IPS-15b (cell line): ENCODE results near the gene LDLR.

Experiments used
- H3K27me3 ChIP-seq: one replicate; pipeline ENCODE4 v1.6.1; 2013; ENCODE audit warnings: low read length; ENCODE audit not compliant: control insufficient read depth, insufficient read depth
- H3K36me3 ChIP-seq: one replicate; pipeline ENCODE4 v1.6.1; 2013; ENCODE audit warnings: low read length; ENCODE audit not compliant: control insufficient read depth, insufficient read depth
- H3K4me1 ChIP-seq: one replicate; pipeline ENCODE4 v1.6.1; 2013; ENCODE audit warnings: mild to moderate bottlenecking, low read length; ENCODE audit not compliant: control insufficient read depth, insufficient read depth
- H3K4me3 ChIP-seq: one replicate; pipeline ENCODE4 v1.5.1; 2013; ENCODE audit warnings: low read depth, low read length
- H3K9ac ChIP-seq: one replicate; pipeline ENCODE4 v1.6.1; 2013; ENCODE audit warnings: low read depth, mild to moderate bottlenecking, low read length
- H3K9me3 ChIP-seq: one replicate; pipeline ENCODE4 v1.6.1; 2013; ENCODE audit warnings: mild to moderate bottlenecking, low read length; ENCODE audit not compliant: control insufficient read depth, insufficient read depth

Gene LDLR

DNA sequence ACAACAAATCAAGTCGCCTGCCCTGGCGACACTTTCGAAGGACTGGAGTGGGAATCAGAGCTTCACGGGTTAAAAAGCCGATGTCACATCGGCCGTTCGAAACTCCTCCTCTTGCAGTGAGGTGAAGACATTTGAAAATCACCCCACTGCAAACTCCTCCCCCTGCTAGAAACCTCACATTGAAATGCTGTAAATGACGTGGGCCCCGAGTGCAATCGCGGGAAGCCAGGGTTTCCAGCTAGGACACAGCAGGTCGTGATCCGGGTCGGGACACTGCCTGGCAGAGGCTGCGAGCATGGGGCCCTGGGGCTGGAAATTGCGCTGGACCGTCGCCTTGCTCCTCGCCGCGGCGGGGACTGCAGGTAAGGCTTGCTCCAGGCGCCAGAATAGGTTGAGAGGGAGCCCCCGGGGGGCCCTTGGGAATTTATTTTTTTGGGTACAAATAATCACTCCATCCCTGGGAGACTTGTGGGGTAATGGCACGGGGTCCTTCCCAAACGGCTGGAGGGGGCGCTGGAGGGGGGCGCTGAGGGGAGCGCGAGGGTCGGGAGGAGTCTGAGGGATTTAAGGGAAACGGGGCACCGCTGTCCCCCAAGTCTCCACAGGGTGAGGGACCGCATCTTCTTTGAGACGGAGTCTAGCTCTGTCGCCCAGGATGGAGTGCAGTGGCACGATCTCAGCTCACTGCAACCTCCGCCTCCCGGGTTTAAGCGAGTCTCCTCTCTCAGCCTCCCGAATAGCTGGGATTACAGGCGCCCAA lies at the start of gene LDLR:
LDLR (plus strand) TSS at position 210 of the 760 bp plus-strand sequence; CDS start at position 296, 86 bp downstream.
- Histone ChIP-seq H3K9ac (peak within 1 kb of the TSS; percentile 88), H3K27me3 (no peaks in the 10 kb centered on the region), H3K36me3 (peaks cover 10% of the 10 kb centered on the region), H3K4me3 (peak within 1 kb of the TSS; percentile 84), H3K9me3 (no peaks in the 10 kb centered on the region), H3K4me1 (peaks cover 14% of the 10 kb centered on the region)

DNA sequence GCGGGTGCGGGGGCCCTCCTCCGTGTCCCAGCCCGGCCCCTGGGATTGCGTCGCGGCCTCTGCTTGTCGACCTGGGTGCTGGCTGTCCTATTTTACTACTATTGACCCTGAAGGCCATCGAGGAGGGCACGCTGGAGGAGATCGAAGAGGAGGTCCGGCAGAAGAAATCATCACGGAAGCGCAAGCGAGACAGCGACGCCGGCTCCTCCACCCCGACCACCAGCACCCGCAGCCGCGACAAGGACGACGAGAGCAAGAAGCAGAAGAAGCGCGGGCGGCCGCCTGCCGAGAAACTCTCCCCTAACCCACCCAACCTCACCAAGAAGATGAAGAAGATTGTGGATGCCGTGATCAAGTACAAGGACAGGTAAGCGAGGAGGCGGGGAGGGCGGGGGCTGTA lies 48.1 kb upstream of the LDLR start:
- Histone ChIP-seq H3K27me3 (no peaks in the 10 kb centered on the region), H3K36me3 (peaks cover 46% of the 10 kb centered on the region), H3K9ac (no peak overlapping the region), H3K4me1 (no peaks in the 10 kb centered on the region), H3K9me3 (no peaks in the 10 kb centered on the region), H3K4me3 (no peak overlapping the region)

DNA sequence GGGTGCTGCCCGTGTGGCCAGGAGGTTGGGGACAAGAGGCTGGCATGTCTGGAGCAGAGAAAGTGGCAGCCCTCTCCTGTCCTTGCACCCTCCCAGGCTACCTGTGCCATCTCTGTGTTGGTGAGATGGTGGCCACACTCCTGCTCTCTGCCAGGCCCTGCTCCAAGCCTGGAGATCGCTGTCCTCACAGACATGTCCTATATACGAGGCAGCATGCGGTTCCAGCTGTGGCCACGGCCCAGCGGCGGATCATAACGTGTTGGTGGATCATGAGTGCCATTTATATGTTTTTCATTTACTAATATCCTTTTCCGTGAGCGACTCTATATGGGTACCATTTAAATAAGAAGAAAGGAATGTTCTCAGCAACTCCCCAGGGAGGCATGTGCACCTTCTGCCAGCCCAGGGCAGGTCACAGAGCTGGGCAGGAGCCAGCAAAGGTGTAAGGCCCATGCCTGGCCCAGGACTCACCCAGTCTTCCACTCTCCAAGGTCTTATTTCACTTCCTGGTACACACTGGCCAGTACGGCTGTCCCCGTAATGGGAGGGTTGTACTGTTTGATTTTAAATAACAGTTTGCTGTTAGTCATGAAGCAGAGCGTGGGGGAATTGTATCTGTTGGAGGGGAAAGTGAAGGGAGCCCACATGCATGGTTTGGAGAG lies 47.2 kb upstream of the LDLR start:
- H3K27me3 ChIP-seq: no peaks in the 10 kb centered on the region
- H3K36me3 ChIP-seq: peaks cover 43% of the 10 kb centered on the region
- no peak overlapping the region for H3K9ac ChIP-seq
- H3K4me1 ChIP-seq: no peaks in the 10 kb centered on the region
- H3K4me3 ChIP-seq: no peak overlapping the region
- H3K9me3 ChIP-seq: no peaks in the 10 kb centered on the region

DNA sequence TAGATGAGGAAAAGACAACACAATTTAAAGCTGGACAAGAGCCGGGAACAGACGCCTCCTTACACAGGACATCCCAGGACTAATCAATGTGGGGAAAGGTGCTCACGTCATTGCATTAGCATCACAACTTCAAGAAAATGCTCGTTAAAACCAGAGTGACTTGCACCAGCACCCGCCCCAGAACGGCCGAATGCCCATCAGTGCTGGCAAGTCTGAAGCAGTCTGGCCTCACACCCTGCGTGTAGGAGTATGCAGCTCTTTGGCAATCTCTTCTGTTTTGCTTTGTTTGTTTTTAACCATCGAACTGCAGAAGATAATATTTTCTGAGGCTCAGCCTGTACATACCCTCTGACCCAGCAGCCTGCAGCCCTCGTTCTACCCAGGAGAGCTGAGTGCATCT lies 44.8 kb upstream of the LDLR start:
- H3K27me3 ChIP-seq: no peaks in the 10 kb centered on the region
- no peaks in the 10 kb centered on the region for H3K4me1 ChIP-seq
- H3K36me3 ChIP-seq: peaks cover 39% of the 10 kb centered on the region
- no peak overlapping the region for H3K4me3 ChIP-seq
- no peak overlapping the region for H3K9ac ChIP-seq
- H3K9me3 ChIP-seq: no peaks in the 10 kb centered on the region

DNA sequence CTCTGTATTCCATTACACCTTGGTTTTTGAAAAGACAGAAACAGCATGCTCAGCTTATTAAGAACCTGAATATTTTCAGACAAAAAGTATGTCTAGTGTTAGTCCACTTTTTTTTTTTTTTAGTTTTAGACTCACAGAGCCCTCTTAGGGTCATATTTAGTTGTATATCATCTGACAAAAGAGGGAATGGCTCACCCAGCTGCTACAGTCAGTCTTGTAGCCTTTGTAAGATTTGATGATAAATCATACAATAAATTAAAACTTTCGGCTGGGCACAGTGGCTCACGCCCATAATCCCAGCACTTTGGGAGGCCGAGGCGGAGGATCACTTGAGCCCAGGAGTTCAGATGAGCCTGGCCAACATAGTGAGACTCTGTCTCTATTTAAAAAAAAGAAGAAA lies 43.7 kb upstream of the LDLR start:
- Histone ChIP-seq H3K4me3 (no peak overlapping the region), H3K4me1 (no peaks in the 10 kb centered on the region), H3K9ac (no peak overlapping the region), H3K9me3 (no peaks in the 10 kb centered on the region), H3K27me3 (no peaks in the 10 kb centered on the region), H3K36me3 (peaks cover 43% of the 10 kb centered on the region)

DNA sequence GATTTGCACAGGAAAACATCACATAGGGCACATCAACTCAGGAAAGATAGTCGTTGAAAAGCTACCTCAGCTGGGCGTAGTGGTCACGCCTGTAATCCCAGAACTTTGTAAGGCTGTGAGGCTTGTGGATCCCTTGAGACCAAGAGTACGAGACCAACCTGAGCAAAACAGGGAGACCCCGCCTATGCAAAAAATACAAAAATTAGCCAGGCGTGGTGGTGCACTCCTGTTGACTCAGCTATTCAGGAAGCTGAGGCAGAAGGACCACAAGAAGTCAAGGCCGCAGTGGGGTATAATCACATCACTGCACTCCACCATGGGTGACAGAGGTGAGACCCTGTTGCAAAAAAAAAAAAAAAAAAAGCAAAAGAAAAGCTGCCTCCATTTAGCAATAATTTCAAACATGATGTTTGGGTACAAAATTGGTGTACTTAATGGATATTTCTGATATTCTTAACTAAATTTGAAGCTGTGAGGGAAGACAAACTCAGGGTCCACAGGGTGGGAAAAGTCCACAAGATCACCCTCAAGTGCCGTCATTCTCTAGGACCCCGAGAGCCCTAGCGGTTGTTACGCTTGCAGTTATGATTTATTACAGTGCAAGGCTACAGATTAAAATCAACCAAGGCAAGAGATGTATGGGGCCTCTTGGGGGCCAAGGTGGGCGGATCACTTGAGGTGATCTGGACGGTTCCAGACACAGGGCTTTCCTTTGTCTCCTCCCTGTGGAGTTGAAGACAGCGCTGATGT lies 42.5 kb upstream of the LDLR start:
- Histone ChIP-seq H3K9ac (no peak overlapping the region), H3K4me3 (no peak overlapping the region), H3K4me1 (no peaks in the 10 kb centered on the region), H3K27me3 (no peaks in the 10 kb centered on the region), H3K36me3 (peaks cover 39% of the 10 kb centered on the region), H3K9me3 (no peaks in the 10 kb centered on the region)

DNA sequence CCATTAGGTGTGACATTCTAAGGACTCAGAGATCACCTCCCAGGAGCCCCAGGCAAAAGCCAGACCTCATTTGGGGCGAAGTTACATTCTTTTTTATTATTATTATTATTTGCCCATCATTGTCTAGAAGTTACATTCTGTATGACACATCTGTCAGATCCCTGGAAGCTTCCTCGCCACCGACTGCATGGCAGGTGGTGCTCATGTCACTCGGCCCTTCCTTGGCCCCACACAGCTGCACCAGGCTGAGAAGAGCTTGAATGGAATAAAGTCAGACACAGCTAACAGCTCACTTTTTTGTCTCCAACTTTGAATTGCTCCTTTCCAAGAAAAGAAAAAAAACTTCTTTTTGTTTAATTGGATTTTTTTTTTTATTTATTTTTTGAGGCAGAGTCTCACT lies 41.4 kb upstream of the LDLR start:
- no peaks in the 10 kb centered on the region for H3K4me1 ChIP-seq
- H3K27me3 ChIP-seq: no peaks in the 10 kb centered on the region
- no peak overlapping the region for H3K4me3 ChIP-seq
- peaks cover 33% of the 10 kb centered on the region for H3K36me3 ChIP-seq
- no peak overlapping the region for H3K9ac ChIP-seq
- H3K9me3 ChIP-seq: no peaks in the 10 kb centered on the region

DNA sequence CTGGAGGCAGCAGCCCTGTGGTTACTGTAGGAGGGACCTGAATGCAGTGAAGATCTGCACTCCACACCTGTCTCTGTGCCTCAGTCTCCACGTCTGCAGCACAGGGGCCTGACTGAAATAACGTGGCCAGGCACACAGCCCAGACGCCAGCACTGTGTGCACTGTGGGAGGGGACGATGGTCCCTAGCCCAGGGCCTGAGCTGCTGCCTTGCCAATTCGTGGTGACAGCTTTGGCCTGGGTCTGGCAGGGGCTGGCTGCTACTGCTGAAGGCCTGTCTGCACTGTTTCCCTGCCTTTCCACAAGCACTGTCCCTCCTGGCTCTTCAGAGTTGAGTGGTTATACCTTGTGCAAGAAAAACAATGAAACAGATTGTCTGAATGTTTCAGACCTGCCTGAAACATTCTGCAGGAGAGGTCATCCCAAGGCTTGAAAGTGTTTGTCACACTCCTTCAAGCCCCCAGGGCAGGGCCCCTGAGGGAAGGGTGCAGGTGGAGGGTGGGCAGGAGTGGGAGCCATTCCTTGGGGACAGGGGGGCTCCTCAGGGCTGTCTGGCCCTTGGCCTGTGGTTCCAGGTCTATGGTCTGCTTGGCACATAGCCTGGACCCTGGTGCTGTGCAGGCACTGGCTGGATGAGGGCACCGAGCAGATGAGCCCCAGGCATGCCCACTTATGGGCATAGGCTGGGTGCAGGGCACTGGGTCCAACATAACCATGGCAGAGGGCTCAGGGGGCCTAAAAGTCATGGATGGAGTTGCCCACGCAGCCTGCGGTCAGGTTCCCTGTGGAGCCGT lies 38.7 kb upstream of the LDLR start:
- H3K36me3 ChIP-seq: peaks cover 36% of the 10 kb centered on the region
- no peaks in the 10 kb centered on the region for H3K4me1 ChIP-seq

DNA sequence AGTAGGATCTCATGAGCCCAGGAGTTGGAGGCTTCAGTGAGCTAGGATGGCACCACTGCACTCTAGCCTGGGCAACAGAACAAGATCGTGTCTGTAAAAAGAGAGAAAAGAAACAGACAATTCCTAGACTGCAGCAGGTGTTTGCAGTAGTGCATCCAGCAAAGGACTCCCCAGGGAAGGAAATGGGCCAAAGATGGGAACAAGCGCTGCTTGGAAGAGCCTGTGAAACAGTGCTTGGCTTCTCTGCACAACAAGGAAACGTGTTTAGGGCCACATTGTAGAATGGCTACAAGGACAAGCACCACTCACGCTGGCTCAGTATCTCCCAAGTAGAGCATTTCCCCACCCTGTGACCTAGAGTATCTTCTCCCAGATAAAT lies 35.5 kb upstream of the LDLR start:
- Histone ChIP-seq H3K4me1 (no peaks in the 10 kb centered on the region), H3K36me3 (peaks cover 37% of the 10 kb centered on the region), H3K9ac (no peak overlapping the region), H3K9me3 (no peaks in the 10 kb centered on the region), H3K27me3 (no peaks in the 10 kb centered on the region), H3K4me3 (no peak overlapping the region)

More for the DNA sequence above, 38.7 kb upstream of the LDLR start:
- H3K9ac ChIP-seq: no peak overlapping the region
- no peaks in the 10 kb centered on the region for H3K27me3 ChIP-seq
- H3K4me3 ChIP-seq: no peak overlapping the region
- no peaks in the 10 kb centered on the region for H3K9me3 ChIP-seq

DNA sequence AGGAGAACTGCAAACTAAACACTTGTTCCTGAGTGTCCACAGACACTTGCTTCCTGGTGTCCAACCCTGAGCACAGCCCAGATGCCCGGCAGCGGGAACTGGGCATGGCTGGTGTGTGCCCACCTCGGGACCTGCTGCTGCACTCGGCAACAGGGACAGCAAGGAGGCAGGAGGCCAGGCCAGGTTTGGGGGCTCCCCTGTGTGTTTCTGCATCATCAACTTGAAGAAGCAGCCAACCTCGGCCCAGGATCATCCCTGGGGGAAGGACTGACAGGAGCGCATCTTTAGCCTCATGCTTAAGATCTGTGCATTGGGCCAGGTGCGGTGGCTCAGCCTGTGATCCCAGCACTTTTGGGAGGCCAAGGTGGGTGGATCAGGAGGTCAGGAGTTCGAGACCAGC lies 35.1 kb upstream of the LDLR start:
- Histone ChIP-seq H3K4me3 (no peak overlapping the region), H3K36me3 (peaks cover 35% of the 10 kb centered on the region), H3K4me1 (no peaks in the 10 kb centered on the region)

DNA sequence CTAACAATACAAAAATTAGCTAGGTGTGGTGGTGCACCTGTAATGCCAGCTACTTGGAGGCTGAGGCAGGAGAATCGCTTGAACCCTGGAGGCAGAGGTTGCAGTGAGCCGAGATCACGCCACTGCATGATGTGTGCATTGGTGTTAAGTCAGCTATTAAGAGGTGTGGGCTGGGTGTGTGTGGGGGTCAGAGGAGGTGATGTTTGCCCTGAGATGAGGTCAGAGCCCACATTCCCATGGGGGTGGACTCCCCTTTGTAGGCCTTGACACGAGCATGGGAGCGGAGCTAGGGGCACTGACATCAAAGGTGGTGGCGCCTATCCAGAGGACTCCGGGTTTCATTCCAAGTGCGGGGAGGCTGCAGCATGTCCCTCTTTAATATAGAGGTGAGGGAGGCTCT lies 34.6 kb upstream of the LDLR start:
- no peaks in the 10 kb centered on the region for H3K4me1 ChIP-seq
- peaks cover 39% of the 10 kb centered on the region for H3K36me3 ChIP-seq
- no peak overlapping the region for H3K4me3 ChIP-seq
- no peaks in the 10 kb centered on the region for H3K27me3 ChIP-seq
- H3K9ac ChIP-seq: no peak overlapping the region
- H3K9me3 ChIP-seq: no peaks in the 10 kb centered on the region

More for the DNA sequence above, 35.1 kb upstream of the LDLR start:
- Histone ChIP-seq H3K27me3 (no peaks in the 10 kb centered on the region), H3K9me3 (no peaks in the 10 kb centered on the region), H3K9ac (no peak overlapping the region)
